ENCODE data around the gene SLC6A12. TPM values are rescaled to one million over a fixed set of nuclear protein-coding genes. Genes with fewer than 3 reads are reported as not detected.

The SLC6A12 gene
- total RNA-seq, 1 experiment from 2014 or later, result not detected

DNA sequence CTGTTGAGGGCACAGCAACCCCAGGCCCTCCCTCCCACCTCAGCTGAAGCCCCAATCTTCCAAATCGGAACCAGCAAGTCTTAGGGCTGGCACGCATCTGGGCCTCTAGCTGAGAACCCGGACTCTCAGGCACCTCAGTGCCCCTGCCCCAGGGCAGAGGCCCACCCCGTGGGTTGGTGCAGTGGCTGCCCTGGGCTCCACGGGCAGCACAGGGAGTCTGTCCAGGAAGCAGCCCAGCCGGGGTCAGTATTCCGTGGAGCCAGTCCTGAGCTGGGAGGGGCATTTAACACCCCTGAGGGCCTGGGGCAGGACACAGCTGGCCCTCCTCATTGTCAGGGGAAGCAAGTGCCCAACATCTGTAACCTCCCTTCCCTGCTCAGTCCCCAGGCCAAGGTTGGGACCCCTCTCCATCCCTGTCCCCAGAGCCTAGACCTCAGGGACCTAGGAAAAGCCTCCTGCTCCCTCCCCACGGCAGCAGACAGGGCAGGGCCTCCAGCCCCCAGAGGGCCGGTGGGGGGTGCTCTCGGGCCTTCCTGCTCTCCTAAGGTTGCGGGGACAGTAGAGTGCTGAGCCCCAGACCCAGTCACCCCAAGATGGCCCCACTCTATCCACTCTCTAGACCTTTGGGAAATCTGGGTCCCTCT, 36.5 kb downstream of the SLC6A12 start:
- H3K4me1 ChIP-seq (replicated peaks; ENCODE audit: insufficient read depth), result peaks cover 21% of the 10 kb centered on the region
- H3K4me3 ChIP-seq, result no peak overlapping the region
- intact Hi-C loops (cut with micrococcal nuclease; ENCODE audit: unreplicated experiment), result no loop called here
- H3K9me2 ChIP-seq (ENCODE audit: insufficient read depth), result no peaks in the 10 kb centered on the region
- H3K27ac ChIP-seq, result no peak overlapping the region
- ChIA-PET POLR2A (ENCODE audit: unreplicated experiment) (interaction anchor here (0.6 kb wide), 1 partner anchor 757 kb away, joined by 4 read pairs; no protein-coding TSS in a partner anchor), CTCF (no interaction called here)
- H2AFZ ChIP-seq, result no peak overlapping the region
- H3K4me2 ChIP-seq, result no peak overlapping the region
- TF ChIP-seq EZH2 (IDR thresholded peaks at IDR 0.05; ENCODE audit: low read depth), result no peak
- TF ChIP-seq, protein P1, sequence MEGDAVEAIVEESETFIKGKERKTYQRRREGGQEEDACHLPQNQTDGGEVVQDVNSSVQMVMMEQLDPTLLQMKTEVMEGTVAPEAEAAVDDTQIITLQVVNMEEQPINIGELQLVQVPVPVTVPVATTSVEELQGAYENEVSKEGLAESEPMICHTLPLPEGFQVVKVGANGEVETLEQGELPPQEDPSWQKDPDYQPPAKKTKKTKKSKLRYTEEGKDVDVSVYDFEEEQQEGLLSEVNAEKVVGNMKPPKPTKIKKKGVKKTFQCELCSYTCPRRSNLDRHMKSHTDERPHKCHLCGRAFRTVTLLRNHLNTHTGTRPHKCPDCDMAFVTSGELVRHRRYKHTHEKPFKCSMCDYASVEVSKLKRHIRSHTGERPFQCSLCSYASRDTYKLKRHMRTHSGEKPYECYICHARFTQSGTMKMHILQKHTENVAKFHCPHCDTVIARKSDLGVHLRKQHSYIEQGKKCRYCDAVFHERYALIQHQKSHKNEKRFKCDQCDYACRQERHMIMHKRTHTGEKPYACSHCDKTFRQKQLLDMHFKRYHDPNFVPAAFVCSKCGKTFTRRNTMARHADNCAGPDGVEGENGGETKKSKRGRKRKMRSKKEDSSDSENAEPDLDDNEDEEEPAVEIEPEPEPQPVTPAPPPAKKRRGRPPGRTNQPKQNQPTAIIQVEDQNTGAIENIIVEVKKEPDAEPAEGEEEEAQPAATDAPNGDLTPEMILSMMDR (conservative IDR thresholded peaks at IDR 0.05), result no peak
- H3F3A ChIP-seq (ENCODE audit: insufficient read depth, low read depth), result 0 out of 2 replicates have a peak, but pooled peaks cover under 1% of the 10 kb centered on the region
- DNase-seq, result no peak
- no TSS peak for BruUV-seq (replicated peaks)
- H3K9me3 ChIP-seq (ENCODE audit: insufficient read depth, low read depth), result no peaks in the 10 kb centered on the region
- H4K20me1 ChIP-seq (ENCODE audit: insufficient read depth), result no peaks in the 10 kb centered on the region
- H3K27me3 ChIP-seq (ENCODE audit: insufficient read depth, low read depth), result peaks cover 20% of the 10 kb centered on the region
- no peaks in the 10 kb centered on the region for H3K36me3 ChIP-seq (ENCODE audit: low read depth)
- no peaks in the 10 kb centered on the region for H3K79me2 ChIP-seq (ENCODE audit: low read depth)

DNA sequence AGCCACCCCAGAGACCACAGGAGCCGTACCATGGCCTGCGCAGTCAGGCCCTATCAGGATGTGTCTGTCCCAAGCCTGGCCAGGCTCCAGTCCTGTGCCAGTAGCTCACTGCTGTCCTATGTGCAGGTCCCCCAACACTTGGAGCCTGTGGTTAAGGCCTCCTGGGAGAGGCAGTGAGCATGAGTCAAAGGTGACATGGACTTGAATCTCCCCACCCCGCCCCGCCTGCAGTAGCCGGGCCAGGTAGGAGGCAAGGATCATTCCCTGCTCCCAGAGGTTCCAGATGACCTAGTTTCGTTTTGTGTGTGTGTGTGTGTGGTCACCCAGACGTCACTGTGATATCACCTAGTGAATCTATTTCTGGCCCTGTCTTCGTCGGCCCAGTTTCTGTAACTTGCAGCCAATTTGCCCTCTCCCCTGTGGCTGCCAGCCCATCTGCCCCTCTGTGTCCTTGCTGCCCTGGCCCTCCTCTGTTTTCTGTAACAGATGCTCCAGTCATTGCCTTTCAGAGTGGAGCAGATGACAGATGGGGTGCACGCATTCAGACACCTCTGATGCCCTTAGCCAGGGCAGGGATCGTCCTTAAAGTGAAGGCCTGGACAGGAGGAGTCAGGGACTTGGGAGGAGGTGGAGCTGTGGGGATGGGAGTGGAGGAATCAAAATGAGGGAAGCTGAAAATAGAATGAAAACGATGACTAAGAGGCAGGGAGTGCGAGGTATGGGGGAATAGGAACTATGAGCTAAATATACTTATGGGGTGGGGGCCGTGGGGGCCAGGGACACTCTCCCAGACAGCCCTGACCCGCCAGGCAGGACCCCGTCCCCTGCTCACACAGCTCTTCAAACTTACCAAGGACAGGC, 37.4 kb downstream of the SLC6A12 start:
- Histone ChIP-seq H3K9me2 (ENCODE audit: insufficient read depth) (no peaks in the 10 kb centered on the region), H3K4me1 (replicated peaks; ENCODE audit: insufficient read depth) (peaks cover 15% of the 10 kb centered on the region), H3K9me3 (ENCODE audit: insufficient read depth, low read depth) (no peaks in the 10 kb centered on the region), H3K27me3 (ENCODE audit: insufficient read depth, low read depth) (peaks cover 23% of the 10 kb centered on the region), H3K4me3 (no peak overlapping the region), H3K36me3 (ENCODE audit: low read depth) (no peaks in the 10 kb centered on the region), H4K20me1 (ENCODE audit: insufficient read depth) (no peaks in the 10 kb centered on the region), H3K4me2 (peak overlapping the region; percentile 49; the same call in 1 of the 2 replicates), H3K27ac (no peak overlapping the region), H3F3A (ENCODE audit: insufficient read depth, low read depth) (no peaks in the 10 kb centered on the region), H3K79me2 (ENCODE audit: low read depth) (no peaks in the 10 kb centered on the region), H2AFZ (no peak overlapping the region)
- no TSS peak for BruUV-seq (replicated peaks)
- DNase-seq, result peak; percentile 59 to 60
- intact Hi-C loops (cut with micrococcal nuclease; ENCODE audit: unreplicated experiment), result loop anchor here (1.0 kb wide), 1 partner anchor 32 kb away; no protein-coding TSS in a partner anchor
- ChIA-PET CTCF (no interaction called here), POLR2A (ENCODE audit: unreplicated experiment) (interaction anchor here (0.6 kb wide), 1 partner anchor 758 kb away, joined by 4 read pairs; no protein-coding TSS in a partner anchor)
- no peak for TF ChIP-seq EZH2 (IDR thresholded peaks at IDR 0.05; ENCODE audit: low read depth)
- TF ChIP-seq, protein P1 (conservative IDR thresholded peaks at IDR 0.05), result no peak

DNA sequence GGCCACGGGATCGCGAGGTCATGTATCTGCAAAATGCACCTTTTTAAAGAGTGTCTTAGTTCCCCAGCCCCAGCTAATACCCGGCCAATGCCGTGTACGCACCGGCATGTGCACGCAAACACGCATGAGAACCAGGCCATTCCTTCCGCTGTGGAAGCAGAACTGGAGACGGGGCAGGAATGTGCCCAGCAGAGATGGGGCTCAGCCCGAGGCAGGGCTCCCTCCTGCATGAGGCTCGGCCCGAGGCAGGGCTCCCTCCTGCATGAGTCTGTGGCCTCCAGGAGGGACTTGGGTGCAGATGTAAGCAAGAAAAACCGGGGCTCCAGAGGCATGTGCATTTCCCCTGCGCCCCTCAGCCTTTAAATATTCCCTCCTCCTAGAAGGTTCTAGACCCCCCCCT, 38.2 kb downstream of the SLC6A12 start:
- no peak overlapping the region for H3K4me3 ChIP-seq
- DNase-seq, result no peak
- H3K27ac ChIP-seq, result no peak overlapping the region
- BruUV-seq (replicated peaks), result no TSS peak
- CTCF ChIA-PET, result no interaction called here
- H3K4me2 ChIP-seq, result no peak overlapping the region
- no peaks in the 10 kb centered on the region for H4K20me1 ChIP-seq (ENCODE audit: insufficient read depth)
- intact Hi-C loops (cut with micrococcal nuclease; ENCODE audit: unreplicated experiment), result loop anchor here (1.0 kb wide), 1 partner anchor 31 kb away; no protein-coding TSS in a partner anchor
- peaks cover 15% of the 10 kb centered on the region for H3K4me1 ChIP-seq (replicated peaks; ENCODE audit: insufficient read depth)
- POLR2A ChIA-PET (ENCODE audit: unreplicated experiment), result no interaction called here
- H3F3A ChIP-seq (ENCODE audit: insufficient read depth, low read depth), result no peaks in the 10 kb centered on the region
- H3K79me2 ChIP-seq (ENCODE audit: low read depth), result no peaks in the 10 kb centered on the region
- H3K27me3 ChIP-seq (ENCODE audit: insufficient read depth, low read depth), result peaks cover 27% of the 10 kb centered on the region
- H3K9me3 ChIP-seq (ENCODE audit: insufficient read depth, low read depth), result no peaks in the 10 kb centered on the region
- H3K36me3 ChIP-seq (ENCODE audit: low read depth), result no peaks in the 10 kb centered on the region
- no peak overlapping the region for H2AFZ ChIP-seq
- no peaks in the 10 kb centered on the region for H3K9me2 ChIP-seq (ENCODE audit: insufficient read depth)
- TF ChIP-seq, protein P1 (conservative IDR thresholded peaks at IDR 0.05), result no peak
- TF ChIP-seq EZH2 (IDR thresholded peaks at IDR 0.05; ENCODE audit: low read depth), result no peak
